ENCODE results near the gene TRPM6. TPM values are rescaled to one million over a fixed set of nuclear protein-coding genes. Genes with fewer than 3 reads are reported as not detected.

Gene TRPM6
- total and polyA plus RNA-seq, 2 experiments from 2014 or later = 0.23 to 0.87 TPM

Small RNA genes within 50 kb of the gene (small RNA-seq; reads per million reads assigned to genes)
- not detected for gene RNU6-445P (ENCODE audit: low replicate concordance)

Other genes starting within 250 kb of the TRPM6 start
- gene C9orf40, start 65.0 kb upstream of the TRPM6 start, total RNA-seq (2014; rRNA removed; shearing (Covaris generic)) = 8.3 and 11.1 TPM in 2 replicates
- 10.4 and 11.4 TPM in 2 replicates for gene C9orf40, start 65.0 kb upstream of the TRPM6 start, polyA plus RNA-seq (2016; fragmentation: Nextera tagmentation; extraction: Ambion mirVana)
- 54.5 and 64.0 TPM in 2 replicates for gene CARNMT1, start 140.4 kb upstream of the TRPM6 start, total RNA-seq (2014; rRNA removed; shearing (Covaris generic))
- gene CARNMT1, start 140.4 kb upstream of the TRPM6 start, polyA plus RNA-seq (2016; fragmentation: Nextera tagmentation; extraction: Ambion mirVana) = 22.6 and 26.9 TPM in 2 replicates
- gene NMRK1, start 200.2 kb upstream of the TRPM6 start, total RNA-seq (2014; rRNA removed; shearing (Covaris generic)) = 6.2 and 9.6 TPM in 2 replicates
- gene NMRK1, start 200.2 kb upstream of the TRPM6 start, polyA plus RNA-seq (2016; fragmentation: Nextera tagmentation; extraction: Ambion mirVana) = 12.5 and 15.8 TPM in 2 replicates
- gene OSTF1, start 200.6 kb upstream of the TRPM6 start, total RNA-seq (2014; rRNA removed; shearing (Covaris generic)) = 15.6 and 22.8 TPM in 2 replicates
- 20.9 and 24.0 TPM in 2 replicates for gene OSTF1, start 200.6 kb upstream of the TRPM6 start, polyA plus RNA-seq (2016; fragmentation: Nextera tagmentation; extraction: Ambion mirVana)